ENCODE results near the gene CDK5RAP2.

The CDK5RAP2 gene

GRCh38 chr9:120377268-120378159, 202.5 kb downstream of the CDK5RAP2 start:
- no peaks in the 10 kb centered on the region for H3K9me3 ChIP-seq (ENCODE audit: control insufficient read depth, insufficient read depth, low read length)
- no peak overlapping the region for H3K9ac ChIP-seq (ENCODE audit: low read depth, low read length)
- H3K36me3 ChIP-seq (ENCODE audit: insufficient read depth, low read length): no peaks in the 10 kb centered on the region
- H3K4me1 ChIP-seq (ENCODE audit: insufficient read depth, low read length): no peaks in the 10 kb centered on the region

- Histone ChIP-seq H3K9ac (ENCODE audit: low read depth, low read length) (no peak overlapping the region), H3K9me3 (ENCODE audit: control insufficient read depth, insufficient read depth, low read length) (no peaks in the 10 kb centered on the region), H3K4me1 (ENCODE audit: insufficient read depth, low read length) (no peaks in the 10 kb centered on the region), H3K36me3 (ENCODE audit: insufficient read depth, low read length) (no peaks in the 10 kb centered on the region)
Measured at GRCh38 chr9:120376101-120376500, 203.9 kb downstream of the CDK5RAP2 start.

DNA sequence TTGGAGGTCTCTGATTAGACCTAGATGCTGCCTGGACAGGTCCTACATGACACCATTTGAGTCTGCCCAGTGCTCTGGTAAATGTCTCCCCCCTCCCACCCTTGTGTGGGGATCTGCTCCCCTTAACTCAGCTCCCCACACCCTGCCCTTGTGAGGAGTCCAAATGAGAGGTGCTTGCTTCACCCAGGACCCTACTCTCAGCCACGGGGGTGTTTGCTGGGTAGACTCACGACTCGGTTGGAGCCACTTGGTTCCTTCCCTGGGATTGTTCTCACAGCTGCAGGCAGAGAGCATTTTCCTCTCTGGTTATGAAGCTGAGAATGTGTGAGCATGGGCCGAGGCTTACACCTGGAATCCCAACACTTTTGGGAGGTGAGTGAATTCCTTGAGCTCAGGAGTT, 204.7 kb downstream of the CDK5RAP2 start:
- no peaks in the 10 kb centered on the region for H3K4me1 ChIP-seq (ENCODE audit: insufficient read depth, low read length)
- H3K9ac ChIP-seq (ENCODE audit: low read depth, low read length): no peak overlapping the region
- no peaks in the 10 kb centered on the region for H3K36me3 ChIP-seq (ENCODE audit: insufficient read depth, low read length)
- H3K9me3 ChIP-seq (ENCODE audit: control insufficient read depth, insufficient read depth, low read length): no peaks in the 10 kb centered on the region

DNA sequence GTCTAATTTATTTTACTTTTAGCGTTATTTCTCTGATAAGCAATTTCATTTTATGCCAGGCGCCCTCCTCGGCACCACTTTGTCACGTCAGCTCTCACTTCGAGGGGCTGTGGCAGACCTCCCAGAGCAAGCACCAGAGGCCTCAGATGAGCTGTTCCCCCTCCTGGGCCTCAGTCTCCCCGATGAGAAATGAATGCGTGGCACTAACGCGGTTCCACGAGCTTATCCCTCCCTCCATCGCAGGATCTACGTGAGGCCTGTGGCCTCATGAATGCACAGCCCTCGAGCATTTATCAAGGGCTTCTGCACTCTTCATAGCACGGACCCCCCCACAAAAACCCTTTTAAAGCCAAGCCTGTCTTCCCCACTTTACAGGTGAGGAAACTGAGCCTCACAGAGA, 205.2 kb downstream of the CDK5RAP2 start:
- no peak overlapping the region for H3K9ac ChIP-seq (ENCODE audit: low read depth, low read length)
- no peaks in the 10 kb centered on the region for H3K36me3 ChIP-seq (ENCODE audit: insufficient read depth, low read length)
- H3K4me1 ChIP-seq (ENCODE audit: insufficient read depth, low read length): no peaks in the 10 kb centered on the region
- no peaks in the 10 kb centered on the region for H3K9me3 ChIP-seq (ENCODE audit: control insufficient read depth, insufficient read depth, low read length)

DNA sequence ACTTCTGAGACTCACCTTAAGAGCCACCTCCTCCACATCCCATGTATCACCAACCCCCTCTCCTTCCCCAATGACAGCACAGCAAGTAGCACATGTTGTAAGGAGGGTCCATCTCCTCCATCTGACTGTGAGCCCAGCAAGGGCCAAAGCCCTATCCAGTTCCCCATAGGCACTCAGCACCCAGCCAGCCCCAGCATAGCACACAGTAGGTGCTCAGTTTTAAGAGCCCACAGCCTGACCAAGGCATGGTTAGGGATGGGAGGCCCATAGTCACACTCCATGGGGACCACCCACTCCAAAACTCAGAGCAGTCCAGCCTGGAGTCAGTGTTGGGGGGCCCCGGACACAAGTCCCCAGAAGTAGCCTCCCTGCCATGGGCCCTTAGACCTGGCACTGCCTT, 205.7 kb downstream of the CDK5RAP2 start:
- no peak overlapping the region for H3K9ac ChIP-seq (ENCODE audit: low read depth, low read length)
- no peaks in the 10 kb centered on the region for H3K4me1 ChIP-seq (ENCODE audit: insufficient read depth, low read length)
- no peaks in the 10 kb centered on the region for H3K9me3 ChIP-seq (ENCODE audit: control insufficient read depth, insufficient read depth, low read length)
- H3K36me3 ChIP-seq (ENCODE audit: insufficient read depth, low read length): no peaks in the 10 kb centered on the region

GRCh38 chr9:120372040-120372439, 207.9 kb downstream of the CDK5RAP2 start:
- Histone ChIP-seq H3K36me3 (ENCODE audit: insufficient read depth, low read length) (no peaks in the 10 kb centered on the region), H3K9ac (ENCODE audit: low read depth, low read length) (no peak overlapping the region), H3K9me3 (ENCODE audit: control insufficient read depth, insufficient read depth, low read length) (no peaks in the 10 kb centered on the region), H3K4me1 (ENCODE audit: insufficient read depth, low read length) (no peaks in the 10 kb centered on the region)

- Histone ChIP-seq H3K9me3 (ENCODE audit: control insufficient read depth, insufficient read depth, low read length) (no peaks in the 10 kb centered on the region), H3K9ac (ENCODE audit: low read depth, low read length) (no peak overlapping the region), H3K4me1 (ENCODE audit: insufficient read depth, low read length) (no peaks in the 10 kb centered on the region), H3K36me3 (ENCODE audit: insufficient read depth, low read length) (no peaks in the 10 kb centered on the region)
Measured at GRCh38 chr9:120369608-120370220, 210.3 kb downstream of the CDK5RAP2 start.

DNA sequence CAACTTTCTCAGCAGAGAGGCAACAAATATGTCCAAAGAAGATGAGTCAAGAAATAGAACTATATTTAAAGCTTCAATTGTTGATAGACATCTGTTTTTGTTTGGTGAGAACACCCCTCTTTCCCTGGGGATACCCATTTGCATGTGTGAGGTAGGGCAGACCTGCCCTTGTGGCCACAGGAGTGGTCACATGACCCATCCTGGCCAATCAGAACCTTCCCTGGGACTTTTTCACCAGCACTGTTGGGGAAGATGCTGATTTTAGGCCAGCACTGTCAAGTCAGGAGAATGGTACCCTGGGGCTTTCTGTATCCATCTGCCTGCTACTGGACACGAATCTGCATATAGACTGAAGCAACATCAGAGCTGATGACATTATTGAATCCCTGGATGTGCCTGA, 211.2 kb downstream of the CDK5RAP2 start:
- H3K36me3 ChIP-seq (ENCODE audit: insufficient read depth, low read length): no peaks in the 10 kb centered on the region
- no peaks in the 10 kb centered on the region for H3K4me1 ChIP-seq (ENCODE audit: insufficient read depth, low read length)
- H3K9me3 ChIP-seq (ENCODE audit: control insufficient read depth, insufficient read depth, low read length): no peaks in the 10 kb centered on the region
- H3K9ac ChIP-seq (ENCODE audit: low read depth, low read length): no peak overlapping the region

GRCh38 chr9:120366644-120367019, 213.3 kb downstream of the CDK5RAP2 start:
- Histone ChIP-seq H3K36me3 (ENCODE audit: insufficient read depth, low read length) (no peaks in the 10 kb centered on the region), H3K9ac (ENCODE audit: low read depth, low read length) (no peak overlapping the region), H3K9me3 (ENCODE audit: control insufficient read depth, insufficient read depth, low read length) (no peaks in the 10 kb centered on the region), H3K4me1 (ENCODE audit: insufficient read depth, low read length) (no peaks in the 10 kb centered on the region)

- Histone ChIP-seq H3K9ac (ENCODE audit: low read depth, low read length) (no peak overlapping the region), H3K9me3 (ENCODE audit: control insufficient read depth, insufficient read depth, low read length) (no peaks in the 10 kb centered on the region), H3K4me1 (ENCODE audit: insufficient read depth, low read length) (no peaks in the 10 kb centered on the region), H3K36me3 (ENCODE audit: insufficient read depth, low read length) (no peaks in the 10 kb centered on the region)
Measured at GRCh38 chr9:120365386-120365785, 214.6 kb downstream of the CDK5RAP2 start.

GRCh38 chr9:120363697-120364096, 216.3 kb downstream of the CDK5RAP2 start:
- Histone ChIP-seq H3K9ac (ENCODE audit: low read depth, low read length) (no peak overlapping the region), H3K36me3 (ENCODE audit: insufficient read depth, low read length) (no peaks in the 10 kb centered on the region), H3K9me3 (ENCODE audit: control insufficient read depth, insufficient read depth, low read length) (no peaks in the 10 kb centered on the region), H3K4me1 (ENCODE audit: insufficient read depth, low read length) (no peaks in the 10 kb centered on the region)

GRCh38 chr9:120362446-120362845, 217.5 kb downstream of the CDK5RAP2 start:
- Histone ChIP-seq H3K9me3 (ENCODE audit: control insufficient read depth, insufficient read depth, low read length) (no peaks in the 10 kb centered on the region), H3K4me1 (ENCODE audit: insufficient read depth, low read length) (no peaks in the 10 kb centered on the region), H3K36me3 (ENCODE audit: insufficient read depth, low read length) (no peaks in the 10 kb centered on the region), H3K9ac (ENCODE audit: low read depth, low read length) (no peak overlapping the region)

- no peaks in the 10 kb centered on the region for H3K36me3 ChIP-seq (ENCODE audit: insufficient read depth, low read length)
- no peak overlapping the region for H3K9ac ChIP-seq (ENCODE audit: low read depth, low read length)
- H3K4me1 ChIP-seq (ENCODE audit: insufficient read depth, low read length): no peaks in the 10 kb centered on the region
- H3K9me3 ChIP-seq (ENCODE audit: control insufficient read depth, insufficient read depth, low read length): no peaks in the 10 kb centered on the region
Measured at GRCh38 chr9:120361551-120361950, 218.4 kb downstream of the CDK5RAP2 start.

- Histone ChIP-seq H3K4me1 (ENCODE audit: insufficient read depth, low read length) (no peaks in the 10 kb centered on the region), H3K9ac (ENCODE audit: low read depth, low read length) (no peak overlapping the region), H3K36me3 (ENCODE audit: insufficient read depth, low read length) (no peaks in the 10 kb centered on the region), H3K9me3 (ENCODE audit: control insufficient read depth, insufficient read depth, low read length) (no peaks in the 10 kb centered on the region)
Measured at GRCh38 chr9:120360510-120360909, 219.5 kb downstream of the CDK5RAP2 start.

DNA sequence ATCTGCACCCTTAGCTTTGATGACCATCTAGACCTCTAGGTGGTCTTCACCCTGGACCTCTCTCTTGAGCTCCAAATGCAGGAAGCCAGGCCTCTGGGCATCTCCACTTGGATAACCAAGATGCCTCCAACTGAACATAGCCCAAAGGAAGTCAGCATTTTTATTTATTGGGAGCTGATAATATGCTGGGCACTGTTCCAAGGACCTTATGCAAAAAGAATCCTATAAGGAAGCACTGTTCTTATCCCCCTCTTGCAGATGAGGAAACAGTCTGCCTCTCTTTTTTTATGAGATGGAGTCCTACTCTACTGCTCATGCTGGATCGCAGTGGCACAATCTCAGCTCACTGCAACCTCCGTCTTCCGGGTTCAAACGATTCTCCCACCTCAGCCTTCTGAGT, 219.9 kb downstream of the CDK5RAP2 start:
- H3K9me3 ChIP-seq (ENCODE audit: control insufficient read depth, insufficient read depth, low read length): no peaks in the 10 kb centered on the region
- H3K9ac ChIP-seq (ENCODE audit: low read depth, low read length): no peak overlapping the region
- H3K36me3 ChIP-seq (ENCODE audit: insufficient read depth, low read length): no peaks in the 10 kb centered on the region
- no peaks in the 10 kb centered on the region for H3K4me1 ChIP-seq (ENCODE audit: insufficient read depth, low read length)

Measured in ES-I3 (cell line).